ENCODE measurements around the gene ELF1. TPM values are rescaled to one million over a fixed set of nuclear protein-coding genes. Genes with fewer than 3 reads are reported as not detected.
A peak's percentile ranks its signal among the peaks of the same experiment; 100 is the strongest.

ELF1 gene
- total and polyA plus RNA-seq, 10 of the 15 experiments (the other 5 are each of a cell fraction or from before 2014, with no cell fraction given) = 43.3 to 97.6 (median 55.7) TPM

GRCh38 chr13:41060082-41060723 lies 41.1 kb upstream of the ELF1 start (continued):
- TF ChIP-seq SKIL (IDR thresholded peaks at IDR 0.05; ENCODE audit: low read depth, poor library complexity, severe bottlenecking) (peak; percentile 79), NFIC (IDR thresholded peaks at IDR 0.05; ENCODE audit: low read depth, low read length) (0 out of 2 replicates have a peak, but pooled peaks have one; percentile 7), PML (IDR thresholded peaks at IDR 0.05; ENCODE audit: low read length) (no peak; the same call in 1 of the 2 replicates), BCL11A (IDR thresholded peaks at IDR 0.05; ENCODE audit: low read depth, low read length) (no peak), IKZF2 (IDR thresholded peaks at IDR 0.05) (peak; percentile 91 to 94), PRDM15 (CRISPR knock-in tag; IDR thresholded peaks at IDR 0.05) (no peak), YY1 (IDR thresholded peaks at IDR 0.05; ENCODE audit: low read depth, low read length) (no peak; the same call in 1 of the 2 replicates), CHD4 (IDR thresholded peaks at IDR 0.05) (no peak), SUPT20H (IDR thresholded peaks at IDR 0.05; ENCODE audit: borderline replicate concordance, control insufficient read depth, low read depth, low read length) (no peak), ZNF384 (IDR thresholded peaks at IDR 0.05; ENCODE audit: borderline replicate concordance, low read depth, low read length) (no peak), FOS (IDR thresholded peaks at IDR 0.05; ENCODE audit: borderline replicate concordance, extremely low read depth, insufficient read length) (no peak), MYC (IDR thresholded peaks at IDR 0.05; ENCODE audit: insufficient read depth, insufficient read length, insufficient replicate concordance, low read length, severe bottlenecking) (peak; percentile 46), CHD1 (IDR thresholded peaks at IDR 0.05; ENCODE audit: low read depth, low read length) (peak; percentile 54; the same call in 1 of the 2 replicates), BCL3 (IDR thresholded peaks at IDR 0.05; ENCODE audit: borderline replicate concordance, insufficient read depth, low read depth, low read length, poor library complexity, severe bottlenecking) (no peak), PBX3 (IDR thresholded peaks at IDR 0.05; ENCODE audit: insufficient replicate concordance, low read depth, low read length) (no peak), ZBED1 (IDR thresholded peaks at IDR 0.05; ENCODE audit: borderline replicate concordance) (no peak)
